CD4-positive, alpha-beta T cell treated with Interleukin-6 for 4 hours (primary cell): ENCODE results near the gene HEPHL1.

Experiments used
- DNase-seq: peaks from one replicate; pipeline ENCODE4 v3.0.0-alpha.2; 2020; ENCODE audit warnings: mixed read lengths

Gene HEPHL1

GRCh38 chr11:94023856-94024255, 2.7 kb downstream of the HEPHL1 start:
- no peak for DNase-seq

DNA sequence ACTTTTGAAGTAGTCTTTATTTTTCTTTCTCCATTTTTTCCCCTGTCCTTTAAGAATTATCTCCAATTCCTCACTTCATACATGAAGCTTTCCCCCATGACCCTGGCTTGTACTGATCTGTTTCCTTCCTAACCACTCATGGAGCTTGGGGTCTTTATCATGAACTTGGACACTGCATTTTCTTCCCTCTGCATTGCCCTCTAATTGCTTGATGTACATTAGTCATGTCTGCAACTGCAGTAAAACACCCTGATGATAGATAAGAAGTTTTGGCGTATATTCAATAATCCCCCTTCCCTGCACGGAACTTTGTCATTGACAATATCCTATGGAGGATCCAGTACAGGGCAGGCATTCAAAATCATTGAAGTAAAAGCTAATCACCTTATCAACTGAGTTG, 3.4 kb downstream of the HEPHL1 start:
- DNase-seq = no peak

DNA sequence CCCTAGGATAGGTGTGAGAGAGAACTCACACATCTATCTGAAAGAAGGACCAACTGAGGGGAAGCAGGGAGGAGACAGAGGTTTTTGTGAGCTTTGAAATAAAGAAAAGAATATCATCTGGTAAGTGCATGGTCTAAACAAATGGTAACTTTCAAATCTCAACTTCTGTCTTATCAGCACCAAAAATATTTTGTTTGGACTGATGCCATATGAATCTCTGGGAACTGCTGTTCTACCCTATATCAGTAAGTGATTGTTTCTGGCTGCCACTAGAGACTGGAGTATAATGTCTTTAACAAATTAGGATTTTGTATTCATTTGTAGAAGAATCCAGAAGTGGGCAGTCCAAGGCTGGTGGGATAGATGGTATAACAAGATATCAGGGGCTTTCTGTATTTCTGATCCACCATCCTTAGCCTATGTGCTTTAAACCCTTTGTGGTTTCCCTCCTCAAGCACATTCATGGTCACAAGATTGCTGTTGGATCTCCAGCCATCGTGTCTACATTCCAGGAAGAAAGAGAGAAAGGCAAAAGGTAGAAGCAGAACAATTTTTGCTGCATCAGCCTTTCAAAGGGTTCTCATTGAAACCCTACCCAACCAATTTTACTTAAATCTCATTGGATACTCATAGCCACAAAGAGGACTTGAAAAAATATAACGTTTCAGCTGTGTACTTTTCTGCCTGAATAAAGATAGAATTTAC, 4.7 kb downstream of the HEPHL1 start:
- no peak for DNase-seq

GRCh38 chr11:94027210-94027609, 6.1 kb downstream of the HEPHL1 start:
- no peak for DNase-seq

GRCh38 chr11:94028436-94028835, 7.3 kb downstream of the HEPHL1 start:
- DNase-seq = no peak

GRCh38 chr11:94030059-94030458, 8.9 kb downstream of the HEPHL1 start:
- no peak for DNase-seq

DNA sequence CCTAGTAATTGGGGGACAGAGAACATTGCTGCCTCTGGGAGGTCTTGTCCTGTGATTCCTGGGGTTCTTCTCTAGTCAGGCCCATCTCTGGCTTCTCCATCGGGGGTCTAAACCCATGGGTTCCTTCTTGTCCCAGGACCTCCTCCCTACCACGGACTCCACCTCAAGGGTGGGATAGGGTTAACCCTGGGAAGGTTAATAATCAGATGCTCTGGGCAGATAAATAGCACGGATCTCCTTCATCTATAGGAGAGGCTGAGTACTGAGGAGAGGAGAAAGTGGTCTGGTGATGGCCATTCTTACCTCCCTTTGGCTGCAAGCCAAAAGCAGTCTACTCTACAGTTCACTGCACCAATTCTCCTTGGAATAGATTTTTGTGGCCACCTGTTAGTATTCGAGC, 10.5 kb downstream of the HEPHL1 start:
- no peak for DNase-seq

DNA sequence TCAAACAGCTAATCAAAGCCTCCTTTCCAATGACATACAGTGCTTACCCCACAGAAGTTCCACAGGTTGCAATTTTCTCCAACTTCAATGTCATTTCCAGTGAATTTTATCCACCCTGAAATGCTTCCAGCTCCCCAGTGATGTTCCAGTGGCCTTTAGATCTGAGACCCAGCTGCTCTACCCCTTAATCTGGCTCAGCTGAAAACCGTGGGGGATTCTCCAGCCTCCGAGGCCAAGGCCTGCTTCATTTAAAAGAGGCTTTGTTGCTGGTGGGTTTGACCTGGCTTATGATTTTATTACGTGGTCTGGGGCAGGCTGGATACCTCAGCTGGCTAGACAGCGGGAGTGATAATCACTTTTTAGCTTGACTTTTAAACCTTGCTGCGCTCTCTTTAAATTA, 10.9 kb downstream of the HEPHL1 start:
- DNase-seq = no peak

DNA sequence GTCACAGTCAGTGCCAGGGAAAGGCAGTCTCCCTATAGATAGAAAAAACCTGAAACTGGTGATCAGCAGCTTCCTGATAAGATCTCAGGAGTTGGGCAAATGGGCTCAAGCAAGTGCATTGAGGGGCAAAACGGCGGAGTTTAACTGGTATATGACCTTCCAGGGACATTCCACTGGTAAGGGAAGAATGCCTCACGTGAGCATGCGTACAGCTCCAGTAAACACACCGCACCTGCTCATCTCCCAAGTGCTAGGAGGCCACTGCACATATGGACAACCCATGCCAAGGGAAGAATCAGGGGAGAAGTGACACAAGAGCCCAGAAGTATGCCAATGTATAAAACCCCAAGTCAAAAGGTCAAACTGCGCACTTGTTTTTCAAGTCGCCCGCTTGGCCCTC, 11.6 kb downstream of the HEPHL1 start:
- no peak for DNase-seq

DNA sequence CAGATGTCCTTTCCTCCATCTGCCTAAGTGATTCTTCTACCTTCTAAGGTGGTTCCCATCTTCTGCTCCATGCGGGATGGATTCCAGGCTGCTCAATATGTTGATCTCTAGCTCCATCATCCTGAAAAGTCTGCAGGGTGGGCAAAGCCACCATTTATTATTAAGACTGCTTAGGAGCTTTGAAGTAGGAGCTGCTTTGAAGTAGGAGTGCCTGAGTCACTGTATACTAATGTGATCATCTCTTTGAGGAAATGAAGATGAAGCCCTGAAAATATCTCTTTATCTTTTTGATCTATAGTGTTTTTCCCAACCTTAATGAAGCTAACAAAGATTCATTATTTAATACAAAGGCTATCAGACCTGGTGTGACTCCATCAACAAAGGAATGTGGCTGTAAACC, 13.1 kb downstream of the HEPHL1 start:
- no peak for DNase-seq

GRCh38 chr11:94036096-94036495, 14.9 kb downstream of the HEPHL1 start:
- DNase-seq = no peak

DNA sequence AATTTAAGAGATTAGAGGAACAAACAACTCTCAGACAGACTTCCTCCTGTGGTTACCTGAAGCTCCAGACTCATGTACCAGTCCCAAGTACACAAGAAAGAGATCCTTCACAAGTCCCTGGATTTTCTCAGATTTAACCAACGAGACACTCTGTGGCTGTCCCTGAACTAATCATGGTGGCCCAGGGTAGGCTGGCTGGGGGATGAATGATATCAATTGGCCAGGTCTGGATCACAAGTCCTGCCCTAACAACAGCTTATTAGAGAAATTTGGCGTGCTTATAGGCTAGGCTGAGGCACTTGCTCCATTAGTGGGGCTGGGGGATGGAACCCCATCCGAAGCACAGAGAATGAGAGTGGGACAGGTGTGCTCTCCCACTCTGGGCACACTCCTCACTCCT, 22.1 kb downstream of the HEPHL1 start:
- DNase-seq = no peak

DNA sequence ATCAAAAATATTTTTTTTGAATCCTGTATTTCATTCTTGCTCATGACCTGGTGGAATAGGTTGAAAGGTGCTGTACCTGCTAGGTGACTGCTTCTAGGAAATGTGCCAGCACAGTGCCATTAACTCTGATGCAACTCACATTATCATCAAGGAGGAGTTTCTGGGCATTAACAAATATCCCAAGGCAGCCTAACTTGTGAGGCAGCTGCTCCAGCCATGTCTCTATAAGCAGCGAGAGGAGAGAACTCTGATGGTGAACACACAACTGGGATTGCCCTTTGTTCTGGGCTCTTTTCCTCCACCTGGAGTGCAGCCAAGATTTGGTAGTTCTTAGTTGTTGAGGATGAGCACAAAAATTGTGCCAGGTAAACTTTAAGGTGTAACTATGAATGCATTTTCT, 25.6 kb downstream of the HEPHL1 start:
- DNase-seq = no peak

- DNase-seq = no peak
Observed at GRCh38 chr11:94048032-94048709, 27.0 kb downstream of the HEPHL1 start.

DNA sequence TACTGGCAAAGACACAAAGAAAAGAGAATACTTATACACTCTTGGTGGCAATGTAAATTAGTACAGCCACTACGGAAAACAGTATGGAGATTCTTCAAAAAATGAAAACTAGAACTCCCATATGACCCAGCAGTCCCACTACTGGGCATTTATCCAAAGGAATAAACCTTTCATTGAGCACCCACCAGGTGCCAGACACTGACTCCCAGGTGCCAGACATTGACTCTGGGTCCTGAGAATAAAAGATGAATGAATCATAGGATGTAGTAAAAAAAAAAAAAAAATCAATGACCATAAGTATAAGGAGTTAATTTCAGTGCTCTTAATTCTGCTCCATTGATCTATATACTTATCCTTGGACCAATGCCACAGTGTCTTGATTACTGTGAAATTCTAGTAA, 28.2 kb downstream of the HEPHL1 start:
- DNase-seq = no peak

GRCh38 chr11:94058630-94059029, 37.5 kb downstream of the HEPHL1 start:
- no peak for DNase-seq

DNA sequence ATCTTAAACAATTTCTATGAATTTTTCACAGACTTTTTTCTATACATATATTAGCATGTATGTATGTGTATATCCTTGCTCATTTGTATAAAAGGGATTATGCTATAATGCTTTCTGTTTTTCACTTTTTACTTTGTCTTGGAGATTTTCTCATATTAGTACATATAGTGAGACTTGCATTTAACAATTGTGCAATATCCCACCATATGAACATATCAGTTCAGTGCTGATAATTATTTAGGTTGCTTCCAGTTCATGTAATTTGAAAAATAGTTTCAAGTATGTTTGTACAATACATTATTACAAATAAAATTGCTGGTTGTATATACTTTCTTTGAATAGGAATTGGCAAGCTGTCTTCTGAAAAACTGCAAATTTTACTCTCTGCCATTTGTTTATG, 37.9 kb downstream of the HEPHL1 start:
- DNase-seq = no peak

DNA sequence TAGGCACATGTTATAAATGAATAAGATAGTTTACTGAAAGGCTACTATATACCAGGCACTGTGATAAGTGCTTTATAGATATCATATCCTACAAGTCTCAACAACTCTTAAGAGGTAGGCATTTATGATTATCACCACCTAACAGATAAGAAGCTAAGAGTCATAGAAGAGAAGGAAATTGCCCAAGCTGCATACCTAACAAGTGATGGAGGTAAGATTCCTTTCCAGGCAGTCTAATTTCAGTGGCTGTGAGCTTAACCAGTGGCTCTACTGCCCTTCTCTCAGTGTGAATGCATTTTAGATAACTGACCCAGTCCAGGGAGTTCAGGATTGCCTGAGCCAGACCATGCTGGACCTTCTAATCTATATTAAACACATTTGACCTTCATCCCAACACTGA, 39.2 kb downstream of the HEPHL1 start:
- no peak for DNase-seq

DNA sequence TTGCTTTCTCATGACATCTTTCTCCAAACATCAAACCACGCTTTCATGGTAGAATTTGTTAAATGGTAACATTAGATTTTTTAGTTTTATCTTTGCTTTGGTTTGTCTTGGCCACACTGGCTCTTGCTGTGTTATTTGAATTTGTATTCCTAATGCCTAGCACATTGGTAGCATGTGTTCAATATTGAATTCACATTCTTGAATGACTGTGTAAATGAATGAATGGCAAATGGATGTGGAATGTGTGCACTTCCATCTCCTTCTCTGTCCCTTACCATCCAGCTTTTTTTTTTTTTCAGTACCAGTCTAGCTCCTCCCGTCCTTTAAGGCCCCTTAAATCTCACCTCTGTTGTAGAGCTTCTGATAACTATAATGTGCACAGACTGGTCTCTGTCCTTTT, 41.2 kb downstream of the HEPHL1 start:
- DNase-seq = no peak

GRCh38 chr11:94066901-94067429, 45.8 kb downstream of the HEPHL1 start:
- no peak for DNase-seq

GRCh38 chr11:94068764-94069163, 47.6 kb downstream of the HEPHL1 start:
- DNase-seq = no peak

- DNase-seq = no peak
Observed at GRCh38 chr11:94077552-94078293, 56.6 kb downstream of the HEPHL1 start.

DNA sequence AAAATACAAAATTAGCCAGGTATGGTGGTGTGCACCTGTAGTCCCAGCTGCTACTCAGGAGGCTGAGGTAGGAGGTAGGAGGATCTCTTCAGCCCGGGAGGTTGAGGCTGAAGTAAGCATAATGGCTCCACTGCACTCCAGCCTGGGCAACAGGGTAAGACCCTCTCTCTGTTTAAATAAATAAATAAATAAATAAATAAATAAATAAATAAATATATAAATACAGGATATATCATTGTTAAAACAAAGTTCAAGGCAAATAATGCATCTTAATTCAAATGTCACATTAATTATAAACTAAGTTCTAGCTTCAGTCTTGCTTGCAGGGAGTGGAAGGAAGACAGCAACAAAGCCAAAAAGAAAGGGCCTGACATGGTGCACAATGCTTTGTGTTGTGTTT, 63.0 kb downstream of the HEPHL1 start:
- no peak for DNase-seq

DNA sequence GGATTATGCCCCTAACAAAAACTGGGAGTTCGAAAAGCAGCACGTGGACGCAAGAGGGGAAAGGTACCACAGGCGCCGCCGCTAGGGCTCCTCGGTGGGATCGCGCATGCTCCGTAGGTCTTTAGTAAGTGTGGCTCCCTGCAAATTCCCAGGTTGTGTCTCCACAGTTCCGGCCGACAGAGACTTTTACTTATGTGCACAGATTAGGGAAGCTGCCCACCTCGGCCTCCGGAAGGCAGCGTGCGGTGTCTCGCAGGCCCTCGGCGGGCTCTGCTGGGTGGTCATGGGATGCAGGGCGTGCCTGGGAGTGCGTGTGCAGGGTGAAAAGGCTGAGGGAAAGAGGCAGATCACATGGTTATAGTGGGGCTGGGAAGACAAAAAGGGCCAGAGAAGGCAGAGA, 67.8 kb downstream of the HEPHL1 start:
- no peak for DNase-seq
